GM12878 (cell line): ENCODE measurements around the gene MRPL53. TPM values are rescaled to one million over a fixed set of nuclear protein-coding genes. Genes with fewer than 3 reads are reported as not detected.

ENCODE experiments used
- ASH2L ChIP-seq: fragments of 300-600, 200-600 bp; sonication (generic); IDR thresholded peaks from 2 replicates; pipeline ENCODE4 v1.6.1; 2017; ENCODE audit warnings: low read depth, mild to moderate bottlenecking, borderline replicate concordance
- BHLHE40 ChIP-seq, 2 experiments: fragments of 450-650 bp in 1 of 2; IDR thresholded peaks; 2 replicates each; pipeline ENCODE4 v1.6.1; 2011 to 2017; ENCODE audit warnings: low read depth in 2 of 2, borderline replicate concordance in 1 of 2, improper control_type of control experiment in 1 of 2, low read length in 1 of 2, mild to moderate bottlenecking in 1 of 2
- BRCA1 ChIP-seq: IDR thresholded peaks from 2 replicates; pipeline ENCODE4 v1.6.1; 2011; ENCODE audit warnings: low read depth, low read length, improper control_type of control experiment
- ESRRA ChIP-seq: IDR thresholded peaks from 2 replicates; pipeline ENCODE4 v1.6.1; 2012; ENCODE audit warnings: mild to moderate bottlenecking, low read length, improper control_type of control experiment
- ETV6 ChIP-seq, 2 experiments: fragments of 450-650 bp in 1 of 2; IDR thresholded peaks in 1 of 2; conservative IDR thresholded peaks in 1 of 2; 2 replicates each; pipeline ENCODE4 v1.6.1; 2014; ENCODE audit warnings: antibody characterized with exemption in 1 of 2, borderline replicate concordance in 1 of 2, low read depth in 1 of 2, mild to moderate bottlenecking in 1 of 2, moderate library complexity in 1 of 2
- FOXM1 ChIP-seq: IDR thresholded peaks from 2 replicates; pipeline ENCODE4 v1.6.1; 2012; ENCODE audit warnings: low read depth, mild to moderate bottlenecking, inconsistent platforms, low read length, moderate library complexity
- GABPA ChIP-seq: IDR thresholded peaks from 2 replicates; pipeline ENCODE4 v1.6.1; 2014; ENCODE audit warnings: antibody characterized with exemption, low read depth, mild to moderate bottlenecking, inconsistent platforms
- HDAC6 ChIP-seq: fragments of 200-600 bp; sonication (generic); IDR thresholded peaks from one replicate; pipeline ENCODE4 v1.8.0; 2017; ENCODE audit warnings: antibody characterized with exemption; ENCODE audit not compliant: unreplicated experiment
- HDGF ChIP-seq: fragments of 450-650 bp; IDR thresholded peaks from 2 replicates; pipeline ENCODE4 v1.6.1; 2016; ENCODE audit warnings: antibody characterized with exemption
- MTA2 ChIP-seq: fragments of 450-650 bp; IDR thresholded peaks from 2 replicates; pipeline ENCODE4 v1.6.1; 2016; ENCODE audit warnings: low read depth, mild to moderate bottlenecking, moderate library complexity
- MXI1 ChIP-seq: fragments of 150-350 bp; IDR thresholded peaks from 2 replicates; pipeline ENCODE4 v1.6.1; 2011; ENCODE audit warnings: low read depth, mild to moderate bottlenecking, inconsistent platforms, low read length, improper control_type of control experiment
- NR2C1 ChIP-seq: fragments of 450-650 bp; IDR thresholded peaks from 2 replicates; pipeline ENCODE4 v1.6.1; 2017; ENCODE audit warnings: antibody characterized with exemption, mild to moderate bottlenecking, moderate library complexity
- PAX5 ChIP-seq: IDR thresholded peaks from 2 replicates; pipeline ENCODE4 v1.6.1; 2011; ENCODE audit warnings: low read depth, low read length, borderline replicate concordance
- RAD21 ChIP-seq: IDR thresholded peaks from 2 replicates; pipeline ENCODE4 v1.6.1; 2011; ENCODE audit warnings: mild to moderate bottlenecking, low read depth, low read length, moderate library complexity; ENCODE audit not compliant: insufficient read depth
- RELA ChIP-seq: fragments of 450-650 bp; IDR thresholded peaks from 2 replicates; pipeline ENCODE4 v1.8.0; 2014; ENCODE audit warnings: borderline replicate concordance; ENCODE audit not compliant: partially characterized antibody
- SP1 ChIP-seq: IDR thresholded peaks from one replicate; pipeline ENCODE4 v1.6.1; 2011; ENCODE audit warnings: low read depth, low read length
- SPI1 ChIP-seq: IDR thresholded peaks from 2 replicates; pipeline ENCODE4 v1.6.1; 2011; ENCODE audit warnings: low read depth, mild to moderate bottlenecking, low read length, moderate library complexity, borderline replicate concordance; ENCODE audit not compliant: insufficient read depth
- SRF ChIP-seq, 2 experiments: IDR thresholded peaks; 2 replicates each; pipeline ENCODE4 v1.6.1; 2011; ENCODE audit warnings: low read depth in 2 of 2, low read length in 2 of 2, mild to moderate bottlenecking in 1 of 2, moderate library complexity in 1 of 2
- TAF1 ChIP-seq: IDR thresholded peaks from 2 replicates; pipeline ENCODE4 v1.6.1; 2011; ENCODE audit warnings: mild to moderate bottlenecking, low read depth, low read length, borderline replicate concordance
- TBL1XR1 ChIP-seq: IDR thresholded peaks from 2 replicates; pipeline ENCODE4 v1.6.1; 2012; ENCODE audit warnings: low read depth, low read length, improper control_type of control experiment
- TCF7 ChIP-seq: IDR thresholded peaks from 2 replicates; pipeline ENCODE4 v1.6.1; 2014; ENCODE audit warnings: antibody characterized with exemption, borderline replicate concordance
- WRNIP1 ChIP-seq: IDR thresholded peaks from 2 replicates; pipeline ENCODE4 v1.6.1; 2011; ENCODE audit warnings: low read depth, low read length, improper control_type of control experiment, borderline replicate concordance
- YY1 ChIP-seq: IDR thresholded peaks from 2 replicates; pipeline ENCODE4 v1.6.1; 2011; ENCODE audit warnings: low read depth, mild to moderate bottlenecking, low read length
- ZNF274 ChIP-seq: IDR thresholded peaks from one replicate; pipeline ENCODE4 v1.8.0; 2011; ENCODE audit not compliant: insufficient read length, insufficient read depth
- polyA plus RNA-seq, 11 experiments: library from polyadenylated mRNA; depleted of rRNA in 4 of 11; unstranded in 6 of 11; stranded (reverse) in 5 of 11; fragments of >200 nt; fragmentation: Nextera tagmentation in 4 of 11; fragmentation: Illumina TruSeq in 1 of 11; extraction: Ambion mirVana in 4 of 11; extraction: Trizol in 1 of 11; gene quantifications; 1 replicate in 1 of 11; 2 replicates in 10 of 11; pipeline versions ENCODE4 v1.2.1 to v1.2.3, GENCODE V29; 2011 to 2016; ENCODE audit warnings: inconsistent platforms in 2 of 11, missing spikeins in 2 of 11, low read depth in 1 of 11
- total RNA-seq, 4 experiments: library from RNA; depleted of rRNA in 3 of 4; stranded (reverse); fragments of >200 nt in 3 of 4; fragmentation: Illumina TruSeq in 1 of 4; extraction: Trizol in 1 of 4; gene quantifications; 2 replicates each; pipeline versions ENCODE4 v1.2.1 to v1.2.3, GENCODE V29; 2013 to 2021
- TF ChIP-seq, protein P1 (sequence below): IDR thresholded peaks from 2 replicates; pipeline ENCODE4 v1.6.1; 2011; ENCODE audit warnings: low read depth, low read length, improper control_type of control experiment, borderline replicate concordance
- TF ChIP-seq, protein P2 (sequence below): IDR thresholded peaks from 2 replicates; pipeline ENCODE4 v1.6.1; 2011; ENCODE audit warnings: mild to moderate bottlenecking, low read depth, low read length, moderate library complexity; ENCODE audit not compliant: insufficient replicate concordance
- TF ChIP-seq, protein P3 (sequence below): IDR thresholded peaks from 2 replicates; pipeline ENCODE4 v1.6.1; 2012; ENCODE audit warnings: low read depth, low read length, improper control_type of control experiment

The MRPL53 gene
- total and polyA plus RNA-seq, 10 of the 15 experiments (the other 5 are each of a cell fraction or from before 2014, with no cell fraction given), result 15.1 to 167 (median 80.9) TPM

DNA sequence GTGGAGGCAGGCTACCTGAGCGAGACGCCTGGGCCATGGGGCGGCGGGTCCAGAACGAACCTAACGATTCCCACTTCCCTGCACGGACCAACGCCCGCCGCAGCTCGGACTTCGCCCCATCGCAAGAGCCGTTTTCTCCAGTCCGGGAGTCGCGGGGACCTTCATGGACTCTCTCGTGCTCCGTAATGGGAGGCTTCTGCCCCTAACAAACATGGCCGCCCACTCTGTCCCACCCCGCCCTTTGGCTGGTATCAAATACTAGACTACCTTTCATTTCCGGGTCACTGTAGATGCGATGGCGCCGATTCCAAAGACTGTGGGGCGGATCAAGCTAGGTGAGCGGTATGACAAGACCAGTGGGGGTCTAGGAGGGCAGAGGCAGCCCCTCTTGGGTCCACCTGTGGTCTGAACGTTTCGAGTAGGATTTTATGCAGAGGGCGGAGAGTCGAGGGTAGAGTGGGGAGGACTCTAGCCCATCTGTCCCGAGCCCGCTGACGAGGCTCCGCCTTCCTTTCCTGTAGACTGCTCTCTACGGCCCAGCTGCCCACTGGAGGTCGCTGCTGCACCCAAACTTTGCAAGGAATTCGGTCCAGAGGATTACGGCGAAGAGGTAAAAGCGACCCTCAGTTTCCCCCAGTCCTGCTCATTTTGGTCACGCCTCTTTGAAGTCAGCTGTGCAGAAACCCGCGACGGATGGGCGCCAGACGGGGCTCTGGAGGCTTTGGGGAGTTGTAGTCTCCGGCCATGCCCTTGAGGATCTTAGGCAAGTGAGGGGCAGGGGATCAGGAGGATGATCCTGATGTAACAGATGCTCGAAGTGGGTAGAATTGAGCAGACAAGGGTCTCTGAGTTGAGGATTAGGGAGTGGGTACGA, 10.6 kb upstream of the MRPL53 start, which contains the start of the genes CCDC142 and TTC31 (continued):
- TF ChIP-seq HDAC6 (no peak), TCF7 (peak; percentile 45; the same call in 1 of the 2 replicates), GABPA (peak; percentile 95), BRCA1 (no peak), ZNF274 (no peak), ASH2L (peak; percentile 68; the same call in 1 of the 2 replicates), MXI1 (peak; percentile 6; the same call in 1 of the 2 replicates), TAF1 (peak; percentile 87; the same call in 1 of the 2 replicates), PAX5 (no peak), SRF (IDR thresholded peaks at IDR 0.05; ENCODE audit: low read depth in 2 of 2, low read length in 2 of 2) (0 out of 4 replicates have a peak, but pooled peaks of 1 of the 2 experiments have one; percentile 27), TBL1XR1 (no peak), YY1 (peak; percentile 99), FOXM1 (no peak), ESRRA (no peak), SP1 (no peak), WRNIP1 (no peak), RAD21 (peak; percentile 78), MTA2 (peak; percentile 96), NR2C1 (peak; percentile 99), RELA (no peak), ETV6 (conservative IDR thresholded peaks at IDR 0.05 in 1 of 2, IDR thresholded peaks at IDR 0.05 in 1 of 2; ENCODE audit: borderline replicate concordance in 1 of 2, low read depth in 1 of 2) (0 out of 4 replicates have a peak, but pooled peaks of 1 of the 2 experiments have one; percentile 18), HDGF (no peak), BHLHE40 (IDR thresholded peaks at IDR 0.05; ENCODE audit: borderline replicate concordance in 1 of 2, low read depth in 2 of 2, low read length in 1 of 2) (no peak; a peak in 1 of 4 replicates), SPI1 (0 out of 2 replicates have a peak, but pooled peaks have one; percentile 0)
- TF ChIP-seq, protein P1, sequence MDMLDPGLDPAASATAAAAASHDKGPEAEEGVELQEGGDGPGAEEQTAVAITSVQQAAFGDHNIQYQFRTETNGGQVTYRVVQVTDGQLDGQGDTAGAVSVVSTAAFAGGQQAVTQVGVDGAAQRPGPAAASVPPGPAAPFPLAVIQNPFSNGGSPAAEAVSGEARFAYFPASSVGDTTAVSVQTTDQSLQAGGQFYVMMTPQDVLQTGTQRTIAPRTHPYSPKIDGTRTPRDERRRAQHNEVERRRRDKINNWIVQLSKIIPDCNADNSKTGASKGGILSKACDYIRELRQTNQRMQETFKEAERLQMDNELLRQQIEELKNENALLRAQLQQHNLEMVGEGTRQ, result no peak
- TF ChIP-seq, protein P2, sequence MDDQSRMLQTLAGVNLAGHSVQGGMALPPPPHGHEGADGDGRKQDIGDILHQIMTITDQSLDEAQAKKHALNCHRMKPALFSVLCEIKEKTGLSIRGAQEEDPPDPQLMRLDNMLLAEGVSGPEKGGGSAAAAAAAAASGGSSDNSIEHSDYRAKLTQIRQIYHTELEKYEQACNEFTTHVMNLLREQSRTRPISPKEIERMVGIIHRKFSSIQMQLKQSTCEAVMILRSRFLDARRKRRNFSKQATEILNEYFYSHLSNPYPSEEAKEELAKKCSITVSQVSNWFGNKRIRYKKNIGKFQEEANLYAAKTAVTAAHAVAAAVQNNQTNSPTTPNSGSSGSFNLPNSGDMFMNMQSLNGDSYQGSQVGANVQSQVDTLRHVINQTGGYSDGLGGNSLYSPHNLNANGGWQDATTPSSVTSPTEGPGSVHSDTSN, result no peak
- TF ChIP-seq, protein P3, sequence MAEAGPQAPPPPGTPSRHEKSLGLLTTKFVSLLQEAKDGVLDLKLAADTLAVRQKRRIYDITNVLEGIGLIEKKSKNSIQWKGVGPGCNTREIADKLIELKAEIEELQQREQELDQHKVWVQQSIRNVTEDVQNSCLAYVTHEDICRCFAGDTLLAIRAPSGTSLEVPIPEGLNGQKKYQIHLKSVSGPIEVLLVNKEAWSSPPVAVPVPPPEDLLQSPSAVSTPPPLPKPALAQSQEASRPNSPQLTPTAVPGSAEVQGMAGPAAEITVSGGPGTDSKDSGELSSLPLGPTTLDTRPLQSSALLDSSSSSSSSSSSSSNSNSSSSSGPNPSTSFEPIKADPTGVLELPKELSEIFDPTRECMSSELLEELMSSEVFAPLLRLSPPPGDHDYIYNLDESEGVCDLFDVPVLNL, result peak; percentile 74; the same call in 1 of the 2 replicates
